LNCaP clone FGC (cell line): Measurements from ENCODE around the gene UAP1L1.

Experiments
- DNase-seq: peaks from one replicate; pipeline ENCODE4 v3.0.0-alpha.2; 2011; ENCODE audit warnings: low read depth
- H3K4me3 ChIP-seq: 2 replicates; pipeline ENCODE4 v1.5.1; 2011; ENCODE audit warnings: mild to moderate bottlenecking, low read depth, low read length, control low read depth
- TF ChIP-seq, protein P1 (sequence below): IDR thresholded peaks from 2 replicates; pipeline ENCODE4 v1.5.1; 2012; ENCODE audit warnings: mild to moderate bottlenecking; ENCODE audit not compliant: control insufficient read depth, insufficient read depth; ENCODE audit errors: extremely low read depth

Gene UAP1L1

DNA sequence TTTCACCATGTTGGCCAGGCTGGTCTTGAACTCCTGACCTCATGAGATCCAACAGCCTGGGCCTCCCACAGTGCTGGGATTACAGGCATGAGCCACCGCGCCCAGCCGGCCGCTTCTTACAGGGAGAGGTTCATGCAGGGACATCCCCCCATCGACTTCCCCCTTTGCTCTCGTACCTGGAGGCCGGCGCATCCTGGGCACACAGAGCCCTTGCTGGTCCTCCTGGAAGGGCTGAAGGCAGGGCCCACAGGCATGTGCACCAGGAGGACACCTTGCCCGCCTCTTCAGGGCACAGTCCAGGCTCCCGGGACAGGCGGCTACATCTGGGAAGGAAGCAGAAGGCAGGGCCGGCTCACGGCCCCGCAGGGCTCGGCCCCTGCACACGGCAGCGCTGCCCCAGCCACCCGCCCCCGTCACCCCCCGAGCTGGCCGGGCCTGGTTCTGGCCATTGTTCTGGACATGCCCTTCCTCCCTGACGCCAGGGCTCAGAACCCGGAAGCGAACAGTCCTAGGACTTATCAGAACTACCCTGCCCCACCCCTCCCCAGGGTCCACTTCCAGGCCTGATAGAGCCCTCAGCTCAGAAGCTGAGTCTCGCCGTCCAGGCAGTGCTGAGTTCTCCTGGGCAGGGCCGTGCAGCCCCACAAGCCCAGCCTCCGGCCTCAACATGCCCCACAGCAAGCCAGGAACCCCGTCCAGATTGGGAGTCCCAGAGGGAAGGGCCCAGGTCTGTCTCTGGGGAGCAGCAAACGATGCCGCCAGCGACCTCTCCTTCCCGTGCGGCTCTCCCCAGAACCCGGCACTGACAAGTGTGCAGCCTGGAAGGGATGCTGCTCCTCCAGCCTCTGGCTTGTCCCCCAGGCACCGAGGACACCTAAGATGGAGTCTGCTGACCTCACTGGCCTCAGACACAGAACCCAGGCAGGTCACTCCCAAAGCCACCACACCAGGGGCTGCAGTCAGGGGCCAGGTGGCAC is 34.3 kb upstream of the UAP1L1 start:
- H3K4me3 ChIP-seq: no peak overlapping the region
- no peak for DNase-seq
- TF ChIP-seq, protein P1, sequence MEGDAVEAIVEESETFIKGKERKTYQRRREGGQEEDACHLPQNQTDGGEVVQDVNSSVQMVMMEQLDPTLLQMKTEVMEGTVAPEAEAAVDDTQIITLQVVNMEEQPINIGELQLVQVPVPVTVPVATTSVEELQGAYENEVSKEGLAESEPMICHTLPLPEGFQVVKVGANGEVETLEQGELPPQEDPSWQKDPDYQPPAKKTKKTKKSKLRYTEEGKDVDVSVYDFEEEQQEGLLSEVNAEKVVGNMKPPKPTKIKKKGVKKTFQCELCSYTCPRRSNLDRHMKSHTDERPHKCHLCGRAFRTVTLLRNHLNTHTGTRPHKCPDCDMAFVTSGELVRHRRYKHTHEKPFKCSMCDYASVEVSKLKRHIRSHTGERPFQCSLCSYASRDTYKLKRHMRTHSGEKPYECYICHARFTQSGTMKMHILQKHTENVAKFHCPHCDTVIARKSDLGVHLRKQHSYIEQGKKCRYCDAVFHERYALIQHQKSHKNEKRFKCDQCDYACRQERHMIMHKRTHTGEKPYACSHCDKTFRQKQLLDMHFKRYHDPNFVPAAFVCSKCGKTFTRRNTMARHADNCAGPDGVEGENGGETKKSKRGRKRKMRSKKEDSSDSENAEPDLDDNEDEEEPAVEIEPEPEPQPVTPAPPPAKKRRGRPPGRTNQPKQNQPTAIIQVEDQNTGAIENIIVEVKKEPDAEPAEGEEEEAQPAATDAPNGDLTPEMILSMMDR: no peak

GRCh38 chr9:137044037-137044436 is 33.3 kb upstream of the UAP1L1 start:
- TF ChIP-seq, protein P1: no peak
- H3K4me3 ChIP-seq: peak overlapping the region; percentile 90
- no peak for DNase-seq

DNA sequence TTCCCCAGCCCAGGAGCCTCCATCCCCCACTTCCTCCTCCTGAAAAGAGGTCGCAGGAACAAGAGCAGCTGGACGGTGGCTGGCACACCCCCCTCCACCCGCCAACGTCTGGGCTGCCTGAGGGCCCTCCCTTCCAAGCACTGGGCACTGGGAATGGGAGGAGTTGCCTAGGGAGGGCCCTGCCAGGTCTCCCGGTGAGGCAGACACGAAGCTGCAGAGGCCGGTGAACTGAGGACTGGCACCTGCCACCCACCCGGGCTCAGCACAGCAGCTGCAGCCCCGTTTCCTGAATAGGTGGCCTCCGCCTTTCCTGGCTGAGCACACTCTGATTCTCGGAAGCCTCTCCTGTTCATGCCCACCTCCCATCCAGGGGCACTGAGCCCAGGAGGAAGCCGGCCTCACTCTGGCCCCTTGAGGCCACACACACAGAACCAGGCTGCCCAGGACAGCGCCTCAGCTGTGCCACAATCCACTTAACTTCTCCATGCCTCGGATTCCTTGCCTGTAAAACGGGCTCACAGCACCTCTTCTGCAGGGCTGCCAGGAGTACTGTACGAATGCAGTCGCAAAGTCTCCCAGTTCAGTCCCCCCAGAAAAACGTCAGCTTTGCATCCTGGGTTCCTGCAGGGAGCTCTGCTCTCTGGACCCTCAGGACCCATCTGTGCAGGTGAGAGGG is 32.7 kb upstream of the UAP1L1 start:
- peak overlapping the region; percentile 90 for H3K4me3 ChIP-seq
- no peak for DNase-seq
- TF ChIP-seq, protein P1: no peak

GRCh38 chr9:137045294-137046087 is 31.8 kb upstream of the UAP1L1 start:
- TF ChIP-seq, protein P1: no peak
- H3K4me3 ChIP-seq: peak overlapping the region; percentile 90
- no peak for DNase-seq

GRCh38 chr9:137046088-137046787 is 31.1 kb upstream of the UAP1L1 start, which contains the start of gene NPDC1:
TSS of gene NPDC1 (minus strand) at chr9:137046177. CDS start at chr9:137045989, 188 bp downstream.
- H3K4me3 ChIP-seq: peak within 1 kb of the TSS; percentile 90
- peak; percentile 69 for DNase-seq

More at GRCh38 chr9:137046088-137046787, 31.1 kb upstream of the UAP1L1 start, which contains the start of gene NPDC1:
- TF ChIP-seq, protein P1: peak; percentile 90
